Hepatocyte (in vitro differentiated cells): ENCODE measurements around the gene MS4A4E.

ENCODE experiments used
- EZH2 ChIP-seq: fragments of 200-600 bp; sonication (generic); IDR thresholded peaks from 2 replicates; pipeline ENCODE4 v1.6.1; 2016; ENCODE audit warnings: antibody characterized with exemption, mild to moderate bottlenecking, borderline replicate concordance
- EZH2phosphoT487 ChIP-seq: fragments of 200-600 bp; sonication (generic); IDR thresholded peaks from one replicate; pipeline ENCODE4 v1.6.1; 2018; ENCODE audit warnings: antibody characterized with exemption, mild to moderate bottlenecking, low read depth, moderate library complexity; ENCODE audit not compliant: unreplicated experiment, severe bottlenecking
- TF ChIP-seq, protein P1 (sequence below): fragments of 200-600 bp; sonication (generic); IDR thresholded peaks from 2 replicates; pipeline ENCODE4 v1.5.1; 2016; ENCODE audit warnings: antibody characterized with exemption, mild to moderate bottlenecking; ENCODE audit not compliant: poor library complexity

DNA sequence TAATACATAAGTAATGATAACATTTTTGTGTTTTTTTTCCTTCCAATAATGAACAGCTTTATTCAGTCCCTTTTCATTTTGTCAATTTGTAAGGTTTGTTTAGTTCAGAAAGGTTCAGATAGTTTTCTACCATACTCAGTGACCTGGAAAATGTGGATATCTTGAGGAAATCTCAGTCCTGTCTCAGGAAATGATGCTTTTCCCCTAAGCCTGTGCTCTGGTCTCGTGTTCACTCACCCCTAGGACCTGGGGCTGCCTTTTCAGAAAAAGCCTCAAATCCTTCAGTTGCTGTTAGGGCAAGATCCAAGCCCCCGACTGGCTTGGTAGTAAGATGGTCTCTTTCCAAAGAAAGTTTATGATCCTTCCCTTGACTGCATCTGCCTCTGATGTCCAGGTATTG is 81.8 kb downstream of the MS4A4E start:
- TF ChIP-seq, protein P1, sequence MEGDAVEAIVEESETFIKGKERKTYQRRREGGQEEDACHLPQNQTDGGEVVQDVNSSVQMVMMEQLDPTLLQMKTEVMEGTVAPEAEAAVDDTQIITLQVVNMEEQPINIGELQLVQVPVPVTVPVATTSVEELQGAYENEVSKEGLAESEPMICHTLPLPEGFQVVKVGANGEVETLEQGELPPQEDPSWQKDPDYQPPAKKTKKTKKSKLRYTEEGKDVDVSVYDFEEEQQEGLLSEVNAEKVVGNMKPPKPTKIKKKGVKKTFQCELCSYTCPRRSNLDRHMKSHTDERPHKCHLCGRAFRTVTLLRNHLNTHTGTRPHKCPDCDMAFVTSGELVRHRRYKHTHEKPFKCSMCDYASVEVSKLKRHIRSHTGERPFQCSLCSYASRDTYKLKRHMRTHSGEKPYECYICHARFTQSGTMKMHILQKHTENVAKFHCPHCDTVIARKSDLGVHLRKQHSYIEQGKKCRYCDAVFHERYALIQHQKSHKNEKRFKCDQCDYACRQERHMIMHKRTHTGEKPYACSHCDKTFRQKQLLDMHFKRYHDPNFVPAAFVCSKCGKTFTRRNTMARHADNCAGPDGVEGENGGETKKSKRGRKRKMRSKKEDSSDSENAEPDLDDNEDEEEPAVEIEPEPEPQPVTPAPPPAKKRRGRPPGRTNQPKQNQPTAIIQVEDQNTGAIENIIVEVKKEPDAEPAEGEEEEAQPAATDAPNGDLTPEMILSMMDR: no peak
- TF ChIP-seq EZH2phosphoT487 (no peak), EZH2 (no peak)
